Measurements from ENCODE around the gene TTN. TPM values are rescaled to one million over a fixed set of nuclear protein-coding genes. Genes with fewer than 3 reads are reported as not detected.

The TTN gene
- total and polyA plus RNA-seq, 2 donors from 2014 or later = 0.02 to 3.6 TPM

DNA sequence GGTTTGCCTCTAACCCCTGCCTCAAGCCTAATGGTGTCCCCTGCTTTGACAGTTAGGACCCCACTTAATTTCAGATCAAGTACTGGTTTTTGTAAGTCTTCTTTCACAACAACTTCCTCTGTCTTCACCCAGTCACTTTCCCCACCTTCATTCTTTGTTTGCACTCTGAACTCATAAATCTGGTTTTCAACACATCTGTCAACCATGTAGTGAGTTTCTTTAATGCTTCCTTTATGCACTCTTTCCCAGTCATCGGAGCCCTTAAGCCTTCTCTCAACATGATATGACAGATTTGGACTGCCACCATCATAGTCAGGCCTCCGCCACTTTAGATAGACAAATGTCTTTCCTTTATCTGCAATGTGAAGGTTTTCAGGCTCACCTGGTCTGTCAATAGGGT is 217.9 kb downstream of the TTN start:
- no peaks in the 10 kb centered on the region for H3K4me1 ChIP-seq (ENCODE audit: control insufficient read depth in 2 of 3, insufficient read depth in 2 of 3, low read depth in 1 of 3, low read length in 3 of 3)
- DNase-seq = no peak
- TF ChIP-seq, protein P1, sequence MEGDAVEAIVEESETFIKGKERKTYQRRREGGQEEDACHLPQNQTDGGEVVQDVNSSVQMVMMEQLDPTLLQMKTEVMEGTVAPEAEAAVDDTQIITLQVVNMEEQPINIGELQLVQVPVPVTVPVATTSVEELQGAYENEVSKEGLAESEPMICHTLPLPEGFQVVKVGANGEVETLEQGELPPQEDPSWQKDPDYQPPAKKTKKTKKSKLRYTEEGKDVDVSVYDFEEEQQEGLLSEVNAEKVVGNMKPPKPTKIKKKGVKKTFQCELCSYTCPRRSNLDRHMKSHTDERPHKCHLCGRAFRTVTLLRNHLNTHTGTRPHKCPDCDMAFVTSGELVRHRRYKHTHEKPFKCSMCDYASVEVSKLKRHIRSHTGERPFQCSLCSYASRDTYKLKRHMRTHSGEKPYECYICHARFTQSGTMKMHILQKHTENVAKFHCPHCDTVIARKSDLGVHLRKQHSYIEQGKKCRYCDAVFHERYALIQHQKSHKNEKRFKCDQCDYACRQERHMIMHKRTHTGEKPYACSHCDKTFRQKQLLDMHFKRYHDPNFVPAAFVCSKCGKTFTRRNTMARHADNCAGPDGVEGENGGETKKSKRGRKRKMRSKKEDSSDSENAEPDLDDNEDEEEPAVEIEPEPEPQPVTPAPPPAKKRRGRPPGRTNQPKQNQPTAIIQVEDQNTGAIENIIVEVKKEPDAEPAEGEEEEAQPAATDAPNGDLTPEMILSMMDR (IDR thresholded peaks at IDR 0.05; ENCODE audit: borderline replicate concordance, extremely low read depth, insufficient read depth) = no peak
- intact Hi-C loops (cut with DNase I) = no loop called here
- no peak overlapping the region for H3K4me3 ChIP-seq (ENCODE audit: low read length in 3 of 3)
- no peak overlapping the region for H3K9ac ChIP-seq (ENCODE audit: low read length in 3 of 3)
- no peaks in the 10 kb centered on the region for H3K9me3 ChIP-seq (ENCODE audit: control insufficient read depth in 2 of 3, insufficient read depth in 1 of 3, low read length in 3 of 3)
- no peak overlapping the region for H3K27ac ChIP-seq (ENCODE audit: low read depth in 2 of 2, low read length in 2 of 2)
- FAIRE-seq = no peak
- H3K27me3 ChIP-seq (ENCODE audit: control insufficient read depth, insufficient read depth, low read length) = no peaks in the 10 kb centered on the region
- H3K36me3 ChIP-seq (ENCODE audit: control insufficient read depth in 2 of 3, insufficient read depth in 3 of 3, low read length in 3 of 3) = peaks cover 0 to 4% (median 0%) of the 10 kb centered on the region in 3 donors

DNA sequence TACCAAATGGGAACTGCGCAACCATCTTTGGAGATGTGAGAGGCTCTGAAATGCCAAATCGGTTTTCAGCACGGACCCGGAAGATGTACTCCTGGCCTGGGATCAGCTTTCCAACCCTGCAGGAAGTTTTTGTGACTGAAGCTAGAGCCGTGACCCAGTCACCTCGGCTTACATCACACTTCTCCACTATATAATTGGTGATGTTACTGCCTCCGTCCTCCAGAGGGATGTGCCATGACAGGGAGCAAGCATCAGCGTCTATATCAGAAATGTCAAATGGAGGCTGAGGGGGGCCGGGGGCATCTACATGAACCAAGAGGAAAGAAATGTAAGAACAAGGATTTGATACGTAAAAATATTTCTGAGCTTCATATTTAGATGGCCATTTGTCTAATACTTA is 222.6 kb downstream of the TTN start:
- Histone ChIP-seq H3K27me3 (ENCODE audit: control insufficient read depth, insufficient read depth, low read length) (no peaks in the 10 kb centered on the region), H3K9ac (ENCODE audit: low read length in 3 of 3) (no peak overlapping the region), H3K4me3 (ENCODE audit: low read length in 3 of 3) (no peak overlapping the region), H3K4me1 (ENCODE audit: control insufficient read depth in 2 of 3, insufficient read depth in 2 of 3, low read depth in 1 of 3, low read length in 3 of 3) (no peaks in the 10 kb centered on the region), H3K36me3 (ENCODE audit: control insufficient read depth in 2 of 3, insufficient read depth in 3 of 3, low read length in 3 of 3) (peaks cover 0 to 6% (median 0%) of the 10 kb centered on the region in 3 donors), H3K9me3 (ENCODE audit: control insufficient read depth in 2 of 3, insufficient read depth in 1 of 3, low read length in 3 of 3) (no peaks in the 10 kb centered on the region), H3K27ac (ENCODE audit: low read depth in 2 of 2, low read length in 2 of 2) (no peak overlapping the region)
- no peak for FAIRE-seq
- intact Hi-C loops (cut with DNase I) = no loop called here
- TF ChIP-seq, protein P1 (IDR thresholded peaks at IDR 0.05; ENCODE audit: borderline replicate concordance, extremely low read depth, insufficient read depth) = no peak
- no peak for DNase-seq

DNA sequence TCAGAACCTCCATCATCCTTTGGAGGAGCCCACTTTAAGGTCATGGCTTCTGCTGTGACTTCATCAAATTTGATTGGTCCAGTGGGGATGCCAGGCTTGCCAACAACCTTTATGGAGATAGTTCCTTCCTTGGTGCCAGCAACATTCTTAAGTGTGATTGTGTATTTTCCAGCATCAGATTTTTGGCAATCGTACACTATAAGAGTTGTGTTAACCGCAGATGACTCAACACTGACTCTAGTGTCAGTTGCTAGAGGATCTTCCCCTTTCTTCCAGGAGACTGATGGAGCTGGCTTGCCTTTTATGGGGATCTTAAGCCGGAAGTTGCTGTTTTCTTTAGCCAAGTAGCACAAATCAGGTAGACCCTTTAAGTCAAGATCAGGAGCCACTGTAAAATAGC is 228.2 kb downstream of the TTN start:
- FAIRE-seq = no peak
- no peak overlapping the region for H3K4me3 ChIP-seq (ENCODE audit: low read length in 3 of 3)

More for the DNA sequence above, 228.2 kb downstream of the TTN start:
- TF ChIP-seq, protein P1 (IDR thresholded peaks at IDR 0.05; ENCODE audit: borderline replicate concordance, extremely low read depth, insufficient read depth) = no peak
- no peaks in the 10 kb centered on the region for H3K4me1 ChIP-seq (ENCODE audit: control insufficient read depth in 2 of 3, insufficient read depth in 2 of 3, low read depth in 1 of 3, low read length in 3 of 3)
- H3K9ac ChIP-seq (ENCODE audit: low read length in 3 of 3) = no peak overlapping the region
- H3K27ac ChIP-seq (ENCODE audit: low read depth in 2 of 2, low read length in 2 of 2) = no peak overlapping the region
- intact Hi-C loops (cut with DNase I) = no loop called here
- no peaks in the 10 kb centered on the region for H3K9me3 ChIP-seq (ENCODE audit: control insufficient read depth in 2 of 3, insufficient read depth in 1 of 3, low read length in 3 of 3)
- H3K27me3 ChIP-seq (ENCODE audit: control insufficient read depth, insufficient read depth, low read length) = no peaks in the 10 kb centered on the region
- peaks cover 0 to 13% (median 7%) of the 10 kb centered on the region in 3 donors for H3K36me3 ChIP-seq (ENCODE audit: control insufficient read depth in 2 of 3, insufficient read depth in 3 of 3, low read length in 3 of 3)
- no peak for DNase-seq
